ENCODE results near the gene KLK12.

DNA sequence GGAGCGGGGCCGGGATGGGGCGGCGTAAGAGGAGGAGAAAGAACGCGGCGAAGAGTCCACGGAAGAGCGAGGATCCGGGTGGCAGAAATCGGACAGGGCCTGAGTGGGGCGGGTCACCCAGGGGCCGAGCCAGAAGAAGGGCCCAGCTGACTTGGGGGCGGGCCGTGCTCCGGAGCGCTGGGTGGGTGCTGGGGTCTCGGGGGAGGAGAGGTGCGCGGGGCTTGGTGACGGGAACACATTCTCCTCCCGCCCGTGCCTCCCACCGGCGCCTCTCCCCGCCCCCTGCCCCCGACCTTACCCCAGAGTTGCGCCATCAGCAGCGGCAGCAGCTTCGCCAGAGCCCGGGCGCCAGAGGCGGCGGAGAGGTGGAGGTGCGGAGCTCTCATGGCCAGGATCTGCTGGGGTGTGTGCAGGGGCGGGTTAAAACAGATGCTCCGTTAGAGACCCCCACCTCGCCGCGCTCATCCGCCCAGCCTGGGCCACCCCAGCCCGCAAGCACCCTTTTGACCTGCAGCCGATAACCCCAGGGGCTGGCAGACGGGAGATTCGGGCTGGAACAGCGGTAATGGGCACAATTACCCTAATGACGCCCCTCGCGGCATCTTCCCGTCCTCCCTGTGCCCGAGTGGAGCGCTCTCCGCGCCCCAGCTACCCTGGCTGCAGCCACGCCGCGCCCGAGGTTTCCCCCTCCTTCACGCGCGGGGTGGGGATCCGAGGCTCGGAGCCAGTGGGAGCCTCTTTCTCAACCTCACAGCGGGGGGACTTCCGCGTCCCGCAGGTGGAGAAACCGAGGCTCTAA, 15.9 kb downstream of the KLK12 start:
- TF ChIP-seq, protein P1, sequence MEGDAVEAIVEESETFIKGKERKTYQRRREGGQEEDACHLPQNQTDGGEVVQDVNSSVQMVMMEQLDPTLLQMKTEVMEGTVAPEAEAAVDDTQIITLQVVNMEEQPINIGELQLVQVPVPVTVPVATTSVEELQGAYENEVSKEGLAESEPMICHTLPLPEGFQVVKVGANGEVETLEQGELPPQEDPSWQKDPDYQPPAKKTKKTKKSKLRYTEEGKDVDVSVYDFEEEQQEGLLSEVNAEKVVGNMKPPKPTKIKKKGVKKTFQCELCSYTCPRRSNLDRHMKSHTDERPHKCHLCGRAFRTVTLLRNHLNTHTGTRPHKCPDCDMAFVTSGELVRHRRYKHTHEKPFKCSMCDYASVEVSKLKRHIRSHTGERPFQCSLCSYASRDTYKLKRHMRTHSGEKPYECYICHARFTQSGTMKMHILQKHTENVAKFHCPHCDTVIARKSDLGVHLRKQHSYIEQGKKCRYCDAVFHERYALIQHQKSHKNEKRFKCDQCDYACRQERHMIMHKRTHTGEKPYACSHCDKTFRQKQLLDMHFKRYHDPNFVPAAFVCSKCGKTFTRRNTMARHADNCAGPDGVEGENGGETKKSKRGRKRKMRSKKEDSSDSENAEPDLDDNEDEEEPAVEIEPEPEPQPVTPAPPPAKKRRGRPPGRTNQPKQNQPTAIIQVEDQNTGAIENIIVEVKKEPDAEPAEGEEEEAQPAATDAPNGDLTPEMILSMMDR (IDR thresholded peaks at IDR 0.05), result no peak
- TF ChIP-seq EZH2 (IDR thresholded peaks at IDR 0.05; ENCODE audit: borderline replicate concordance, insufficient read depth, low read depth, low read length, poor library complexity, severe bottlenecking), result no peak
